Heart left ventricle (tissue), 16 donors: ENCODE data around the gene GABPB1. TPM values are rescaled to one million over a fixed set of nuclear protein-coding genes. Genes with fewer than 3 reads are reported as not detected.

Source experiments
- ATAC-seq, 4 donors: fragments of 200-7000 bp; cut with Tn5 transposase; one replicate each; pipeline ENCODE4 v1.9.1; 2020 to 2022; ENCODE audit warnings: moderate library complexity in 4 of 4, mild to moderate bottlenecking in 3 of 4, moderate number of reproducible peaks in 1 of 4
- DNase-seq, 5 donors: peaks; one replicate each; pipeline ENCODE4 v3.0.0-alpha.2; 2020
- H3K27ac ChIP-seq, 12 donors: fragments of 200-600 bp; sonication (generic) in 4 of 12; one replicate each; pipeline versions ENCODE4 v1.5.0 to v1.8.0; 2016 to 2022; ENCODE audit warnings: mild to moderate bottlenecking in 2 of 12
- H3K27me3 ChIP-seq, 9 donors: fragments of 200-600 bp; sonication (generic) in 2 of 9; one replicate each; pipeline versions ENCODE4 v1.5.1 to v1.8.0; 2016 to 2022; ENCODE audit warnings: mild to moderate bottlenecking in 3 of 9
- H3K36me3 ChIP-seq, 9 donors: fragments of 200-600 bp; sonication (generic) in 2 of 9; one replicate each; pipeline versions ENCODE4 v1.5.0 to v1.8.0; 2018 to 2022; ENCODE audit warnings: mild to moderate bottlenecking in 2 of 9
- H3K4me1 ChIP-seq, 12 donors: fragments of 200-600 bp; sonication (generic) in 4 of 12; one replicate each; pipeline versions ENCODE4 v1.5.0 to v1.8.0; 2016 to 2022; ENCODE audit warnings: mild to moderate bottlenecking in 3 of 12
- H3K4me3 ChIP-seq, 12 donors: fragments of 200-600 bp; sonication (generic) in 4 of 12; one replicate each; pipeline versions ENCODE4 v1.5.0 to v1.8.0; 2017 to 2022; ENCODE audit warnings: mild to moderate bottlenecking in 9 of 12, moderate library complexity in 4 of 12
- H3K9me3 ChIP-seq, 12 donors: fragments of 200-600 bp; sonication (generic) in 4 of 12; one replicate each; pipeline versions ENCODE4 v1.5.0 to v1.8.0; 2016 to 2022; ENCODE audit warnings: mild to moderate bottlenecking in 1 of 12
- CTCF ChIP-seq, 12 donors: fragments of 200-600 bp; sonication (generic) in 4 of 12; IDR thresholded peaks; one replicate each; pipeline versions ENCODE4 v1.5.0 to v1.8.0; 2018 to 2022; ENCODE audit warnings: antibody characterized with exemption in 12 of 12, mild to moderate bottlenecking in 5 of 12
- POLR2A ChIP-seq, 2 donors: fragments of 450-650 bp; IDR thresholded peaks; one replicate each; pipeline ENCODE4 v1.6.1; 2017; ENCODE audit warnings: antibody characterized with exemption in 2 of 2, mild to moderate bottlenecking in 2 of 2, moderate library complexity in 2 of 2
- WGBS, 4 donors: extraction: QIAGEN DNeasy Blood & Tissue Kit in 2 of 4; methylation state at CpG; one replicate each; pipeline versions ENCODE4 v1.1.5 to v1.1.7; 2013 to 2018; 5-methylcytosine and 5-hydroxymethylcytosine counted together
- intact Hi-C, 10 donors: fragments of 100-400 bp; cut with DNase I; formaldehyde crosslinking; loops; one replicate each; pipeline versions ENCODE4 v1.11.1 to v1.14.2; 2022
- polyA plus RNA-seq, 2 donors: library from polyadenylated mRNA; stranded (reverse); fragments of 200-250 nt; gene quantifications; one replicate each; pipeline ENCODE4 v1.2.3, GENCODE V29; 2013
- total RNA-seq, 9 donors: library from RNA; depleted of rRNA in 2 of 9; stranded (reverse); fragments of >200 nt in 2 of 9; fragmentation: NEBNext Ultra II Directional in 3 of 9; extraction: Animal tissue kit (Norgen Biotek cat#: 25700) in 3 of 9; gene quantifications; one replicate each; pipeline versions ENCODE4 v1.1.0 to v1.2.4, GENCODE V29; 2016 to 2023
- donor health status: ischemic (EF 13 %, LVEDD 7.1; RV severe dilation, severe dysfunction).
- donor health status: healthy with polysubstance abuse.
- donor health status: DM: no; HTN: yes; CAD: no.
- donor health status: DM: no; HTN: no; CAD: no.
- donor health status: ischemic (EF 25% LVEDD 6.9; RV normal size, moderate dysfunction).
- donor health status: ischemic (EF 25% LVEDD 5.7; RV mildly dilated, moderate dysfunction).
- donor health status: healthy.
- donor health status: DM: yes; HTN: yes; CAD: no.
- donor health status: ischemic (EF 35%, LVEDD 5.7; RV mildly dilated, moderate dysfunction).
- donor health status: nonischemic (EF 11% LVEDD 7.7; RV severe dilation, severe dysfunction).
- donor health status: DM: yes; HTN: yes; CAD: no.
- donor health status: PGD.
- donor health status: ischemic (EF 29% LVEDD 5.4; RV normal size, mild dysfunction).
- donor health status: nonischemic (EF 23%, LVEDD 6.1; RV moderate dilation, normal function).

The GABPB1 gene
- total and polyA plus RNA-seq, 11 donors: 3.6 to 14.2 (median 9.6) TPM

- intact Hi-C loops: no loop called here
- H3K4me3 ChIP-seq: no peak overlapping the region
- H3K4me1 ChIP-seq: peaks cover 0 to 22% (median 0%) of the 10 kb centered on the region in 12 donors
- no peak for ATAC-seq
- H3K36me3 ChIP-seq: no peaks in the 10 kb centered on the region
- 55 to 80% (median 71%) methylated on average over 5 of the region's 5 CpGs for WGBS, 4 donors
- no peaks in the 10 kb centered on the region for H3K9me3 ChIP-seq
- no peak overlapping the region for H3K27ac ChIP-seq
- TF ChIP-seq POLR2A (IDR thresholded peaks at IDR 0.05): no peak
- no peak for TF ChIP-seq CTCF (IDR thresholded peaks at IDR 0.05)
- H3K27me3 ChIP-seq: no peaks in the 10 kb centered on the region
- DNase-seq: no peak
Measured at GRCh38 chr15:50259276-50259675, 95.7 kb downstream of the GABPB1 start.

- no peaks in the 10 kb centered on the region for H3K9me3 ChIP-seq
- WGBS, 4 donors: 81 to 84% (median 82%) methylated on average over 3 of the region's 3 CpGs
- no peak for ATAC-seq
- no peak overlapping the region for H3K4me3 ChIP-seq
- TF ChIP-seq CTCF (IDR thresholded peaks at IDR 0.05): no peak
- no peak for TF ChIP-seq POLR2A (IDR thresholded peaks at IDR 0.05)
- intact Hi-C loops: no loop called here
- no peak for DNase-seq
- peaks cover 0 to 2% (median 0%) of the 10 kb centered on the region in 9 donors for H3K27me3 ChIP-seq
- H3K27ac ChIP-seq: no peak overlapping the region
- peaks cover 0 to 20% (median 0%) of the 10 kb centered on the region in 12 donors for H3K4me1 ChIP-seq
- H3K36me3 ChIP-seq: no peaks in the 10 kb centered on the region
Measured at GRCh38 chr15:50257924-50258323, 97.1 kb downstream of the GABPB1 start.

- H3K27me3 ChIP-seq: peaks cover 0 to 3% (median 0%) of the 10 kb centered on the region in 9 donors
- no peak for ATAC-seq
- DNase-seq: no peak
- no peak overlapping the region for H3K27ac ChIP-seq
- H3K4me1 ChIP-seq: peaks cover 0 to 14% (median 0%) of the 10 kb centered on the region in 12 donors
- no peaks in the 10 kb centered on the region for H3K36me3 ChIP-seq
- H3K4me3 ChIP-seq: no peak overlapping the region
- H3K9me3 ChIP-seq: no peaks in the 10 kb centered on the region
- TF ChIP-seq CTCF (IDR thresholded peaks at IDR 0.05) (no peak), POLR2A (IDR thresholded peaks at IDR 0.05) (no peak)
- 80 to 88% (median 84%) methylated on average over 8 of the region's 8 CpGs for WGBS, 4 donors
- intact Hi-C loops: no loop called here
Measured at GRCh38 chr15:50257332-50257731, 97.7 kb downstream of the GABPB1 start.

- no peak for ATAC-seq
Measured at GRCh38 chr15:50256188-50257041, 98.6 kb downstream of the GABPB1 start.

More at GRCh38 chr15:50256188-50257041, 98.6 kb downstream of the GABPB1 start:
- Histone ChIP-seq H3K9me3 (no peaks in the 10 kb centered on the region), H3K27me3 (peaks cover 0 to 3% (median 0%) of the 10 kb centered on the region in 9 donors), H3K4me3 (no peak overlapping the region), H3K36me3 (no peaks in the 10 kb centered on the region), H3K27ac (no peak overlapping the region), H3K4me1 (peaks cover 0 to 11% (median 0%) of the 10 kb centered on the region in 12 donors)
- WGBS, 4 donors: 62 to 69% (median 66%) methylated on average over 5 of the region's 5 CpGs
- DNase-seq: no peak
- intact Hi-C loops: no loop called here
- no peak for TF ChIP-seq CTCF (IDR thresholded peaks at IDR 0.05)
- no peak for TF ChIP-seq POLR2A (IDR thresholded peaks at IDR 0.05)
